GM15510 (cell line): ENCODE results near the gene MOGAT1.

Source experiments
- POLR2A ChIP-seq: IDR thresholded peaks from 3 replicates; pipeline ENCODE4 v1.6.1; 2011; ENCODE audit warnings: borderline replicate concordance; ENCODE audit not compliant: insufficient read length; ENCODE audit errors: extremely low read depth

The MOGAT1 gene

DNA sequence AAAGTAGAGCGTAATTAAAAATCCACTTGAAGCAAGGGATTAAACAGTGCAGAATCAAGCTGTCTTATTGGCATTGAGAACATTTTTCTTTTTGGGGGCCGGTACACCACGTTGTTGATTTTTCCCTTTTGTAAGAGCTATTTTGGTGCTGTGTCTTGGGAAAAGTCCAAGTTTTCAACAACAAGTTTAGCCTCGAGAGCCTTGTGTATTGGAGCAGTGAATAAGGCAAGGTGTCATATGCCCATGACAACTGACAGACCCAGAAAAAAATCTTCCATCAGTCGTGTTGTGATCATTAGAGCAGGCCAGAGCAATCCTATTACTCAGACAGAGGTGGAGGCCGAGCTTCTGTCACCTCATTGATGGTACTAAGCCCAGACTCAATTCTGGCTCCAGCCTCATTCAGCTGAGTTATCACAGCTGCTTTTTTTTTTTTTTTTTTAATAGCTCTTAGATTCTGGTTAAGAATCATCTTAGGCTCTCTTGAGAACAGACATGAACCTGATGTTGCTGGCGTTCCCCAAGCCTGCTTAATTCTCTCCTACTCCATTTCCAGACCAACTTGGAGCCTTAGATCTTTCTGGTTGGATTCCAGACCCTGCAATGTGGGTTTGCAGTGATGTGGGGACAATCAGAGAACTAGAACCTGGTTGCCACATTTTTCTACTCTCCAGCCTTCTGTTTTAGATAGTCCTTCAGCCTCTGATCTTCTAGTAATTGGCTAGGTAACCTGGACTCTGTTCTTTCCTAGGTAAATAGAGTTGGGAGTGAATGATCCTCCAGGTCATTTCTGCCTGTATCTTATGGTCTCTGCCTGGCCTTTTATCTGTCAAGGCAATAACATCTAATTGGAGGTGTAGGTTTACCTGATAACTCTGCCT, 43.1 kb downstream of the MOGAT1 start:
- TF ChIP-seq POLR2A: no peak

DNA sequence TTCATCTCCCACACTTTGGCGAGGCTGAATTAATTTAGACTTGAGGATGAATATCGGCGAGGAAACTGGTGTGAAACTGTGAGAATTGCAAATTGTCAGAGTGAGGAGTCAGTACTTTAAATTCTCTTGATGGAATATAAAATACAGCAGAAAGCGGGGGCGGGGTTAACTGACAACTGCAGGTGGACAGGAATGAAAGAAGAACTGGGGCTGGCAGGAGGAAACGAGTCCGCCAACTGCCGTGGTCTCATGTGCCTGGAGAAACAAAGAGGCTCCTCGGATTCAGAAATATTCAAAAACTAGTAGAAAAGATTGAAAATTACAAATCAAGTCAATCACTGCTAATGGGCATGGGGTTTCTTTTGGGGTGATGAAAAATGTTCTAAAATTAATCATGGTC, 44.3 kb downstream of the MOGAT1 start:
- no peak for TF ChIP-seq POLR2A

DNA sequence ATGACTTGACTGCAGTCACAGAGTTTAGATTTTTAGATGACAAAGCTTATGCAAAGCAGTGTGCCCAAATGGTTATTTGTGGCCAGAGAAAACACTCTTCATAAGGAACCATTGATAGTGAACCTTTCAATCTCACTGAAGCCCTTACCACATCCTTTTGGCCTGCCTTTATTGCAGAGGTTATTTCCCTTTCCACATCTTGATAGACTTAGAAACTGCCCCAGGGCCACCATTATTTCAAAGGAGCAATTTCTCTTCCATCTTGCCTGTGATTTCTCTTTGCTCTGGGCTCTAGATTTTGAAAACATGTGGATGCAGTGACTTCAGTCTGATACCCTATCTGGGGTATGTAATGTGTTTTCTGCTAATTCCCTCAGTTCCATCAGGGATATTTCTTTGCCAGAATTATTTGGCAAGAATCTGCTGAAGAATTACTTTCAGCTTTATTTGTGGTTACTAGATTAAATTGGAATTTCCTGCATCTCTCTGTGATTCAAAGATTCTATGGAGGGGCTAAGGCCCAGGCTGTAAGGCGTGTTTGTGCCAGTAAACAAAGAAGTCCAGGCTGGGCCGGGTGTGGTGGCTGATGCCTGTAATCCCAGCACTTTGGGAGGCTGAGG, 51.0 kb downstream of the MOGAT1 start:
- no peak for TF ChIP-seq POLR2A

DNA sequence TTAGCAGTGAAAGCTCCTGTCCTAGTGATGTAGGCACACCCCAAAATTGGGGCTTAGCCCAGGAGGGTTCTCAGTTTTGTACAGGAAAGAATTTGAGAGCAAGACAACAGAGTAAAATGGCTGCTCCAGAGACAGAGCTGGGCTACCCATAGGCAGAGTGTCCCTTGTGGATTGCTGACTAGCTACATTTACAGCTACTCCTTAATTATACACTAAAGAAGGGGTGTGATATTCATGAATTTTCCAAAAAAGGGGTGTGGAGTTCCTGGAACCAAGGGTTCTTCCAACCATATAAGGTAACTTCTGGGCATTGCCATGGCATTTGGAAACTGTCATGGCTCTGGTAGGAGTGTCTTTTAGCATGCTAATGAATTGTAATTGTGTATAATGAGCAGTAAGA, 52.8 kb downstream of the MOGAT1 start:
- no peak for TF ChIP-seq POLR2A

DNA sequence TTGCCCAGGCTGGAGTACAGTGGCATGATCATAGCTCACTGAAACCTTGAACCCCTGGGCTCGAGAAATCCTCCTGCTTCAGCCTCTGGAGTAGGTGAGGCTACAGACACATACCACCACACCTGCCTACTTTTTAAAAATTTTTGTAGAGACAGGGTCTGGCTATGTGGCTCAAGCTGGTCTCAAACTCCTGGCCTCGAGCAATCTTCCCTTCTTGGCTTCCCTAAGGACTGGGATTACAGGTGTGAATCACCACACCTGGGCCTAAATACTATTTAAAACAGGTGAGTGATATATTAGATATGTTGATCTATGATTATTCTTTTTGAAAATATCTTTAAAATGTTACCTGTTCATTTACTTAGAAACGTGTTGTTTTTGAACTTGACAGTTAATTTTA, 57.2 kb downstream of the MOGAT1 start:
- no peak for TF ChIP-seq POLR2A

DNA sequence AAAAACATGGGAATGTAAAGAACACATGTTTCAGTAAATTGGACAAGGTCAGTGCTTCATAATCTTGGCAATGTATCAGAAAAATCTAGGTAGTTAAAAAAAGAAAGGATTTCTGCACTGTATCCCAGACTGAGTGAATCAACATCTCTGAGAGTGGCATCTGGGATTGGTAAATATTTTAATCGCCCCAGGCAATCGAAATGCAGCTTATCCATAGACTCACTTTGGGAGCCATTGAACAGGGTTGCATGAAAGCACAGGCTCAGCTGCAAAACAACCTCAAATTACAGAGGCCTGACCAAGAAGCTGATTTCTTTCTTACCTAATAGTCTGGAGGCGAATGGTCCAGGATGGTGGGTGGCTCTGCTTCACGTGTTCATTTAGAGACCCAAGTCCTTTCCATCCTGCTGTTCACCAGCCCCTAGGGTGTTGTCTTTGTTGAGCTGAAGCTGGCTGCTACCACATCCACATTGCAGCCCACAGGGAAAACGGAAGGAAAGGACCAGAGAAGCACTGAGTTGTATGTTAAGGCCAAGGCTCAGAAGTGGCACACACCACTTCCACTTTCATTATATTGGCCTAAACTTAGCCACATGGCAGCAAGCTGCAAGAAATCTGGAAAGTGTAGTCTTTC, 59.0 kb downstream of the MOGAT1 start:
- no peak for TF ChIP-seq POLR2A

DNA sequence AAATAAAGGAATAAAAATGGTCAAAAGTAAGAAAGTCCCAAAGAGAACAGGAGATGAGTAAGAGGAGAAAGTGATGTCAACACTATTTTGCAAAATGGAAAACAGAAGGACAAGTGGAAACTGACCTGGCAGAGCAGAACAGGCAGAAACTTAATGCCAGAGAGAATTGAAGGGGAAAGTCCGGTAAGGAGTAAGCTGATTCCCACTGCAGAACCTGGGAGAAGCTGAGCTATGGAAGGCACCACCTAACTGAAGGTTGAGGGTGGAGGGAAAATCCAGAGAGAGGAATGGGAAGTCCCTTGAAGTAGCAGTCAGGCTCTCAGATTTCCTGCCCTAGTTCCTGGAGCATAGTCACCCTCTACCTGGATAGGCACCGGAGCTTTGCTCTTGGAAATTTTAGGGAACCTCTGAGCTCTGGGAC, 59.8 kb downstream of the MOGAT1 start:
- TF ChIP-seq POLR2A: no peak

DNA sequence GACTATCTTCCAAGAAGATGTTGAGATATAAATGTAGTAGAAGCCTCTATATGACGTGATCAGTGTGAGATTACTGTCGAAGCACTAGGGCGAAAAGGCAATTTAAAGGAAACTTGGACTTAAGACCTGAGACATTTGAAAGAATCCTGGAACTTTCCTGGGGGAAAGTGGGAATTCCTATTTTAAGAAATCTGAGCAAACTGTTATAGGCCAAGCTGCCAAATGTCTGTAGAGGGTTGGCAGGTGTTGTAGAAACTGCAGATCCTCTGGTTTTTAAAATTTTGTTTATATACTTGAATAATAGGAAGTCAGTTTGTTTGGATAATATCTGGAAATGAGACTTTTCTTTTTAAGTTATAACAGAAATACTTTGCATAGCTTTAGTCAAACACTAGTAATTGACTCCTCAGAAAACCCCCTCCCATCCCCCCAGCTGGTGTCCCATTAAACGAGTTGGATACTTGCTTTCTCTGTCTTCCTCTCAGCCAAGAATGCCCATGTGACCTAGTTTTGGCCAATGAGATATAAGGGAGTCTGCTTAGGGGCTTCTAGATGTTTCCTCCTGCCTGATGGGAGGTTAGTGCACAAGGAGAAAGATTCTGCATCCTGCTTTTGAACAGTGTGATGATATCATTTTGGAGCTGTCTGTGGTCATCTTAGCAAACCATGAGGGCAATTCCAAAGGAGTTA, 61.2 kb downstream of the MOGAT1 start:
- TF ChIP-seq POLR2A: no peak

DNA sequence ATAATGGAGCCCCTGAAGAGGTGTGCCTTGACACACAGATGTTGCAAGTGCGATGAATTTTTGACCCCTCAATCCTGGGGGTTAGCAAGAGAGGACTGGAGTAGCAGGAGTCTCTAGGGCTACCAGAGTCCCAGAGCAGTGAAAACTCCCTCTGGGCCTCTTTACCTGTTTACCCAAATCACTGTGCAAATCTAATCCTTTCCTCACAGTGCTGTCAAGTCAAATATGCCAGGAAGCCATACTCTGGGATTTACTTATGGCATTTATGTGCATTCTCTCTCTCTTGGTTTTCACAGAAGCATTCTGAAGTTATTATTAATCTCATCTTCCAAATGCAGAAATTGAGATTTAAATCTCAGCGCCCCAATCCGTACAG, 62.0 kb downstream of the MOGAT1 start:
- no peak for TF ChIP-seq POLR2A

DNA sequence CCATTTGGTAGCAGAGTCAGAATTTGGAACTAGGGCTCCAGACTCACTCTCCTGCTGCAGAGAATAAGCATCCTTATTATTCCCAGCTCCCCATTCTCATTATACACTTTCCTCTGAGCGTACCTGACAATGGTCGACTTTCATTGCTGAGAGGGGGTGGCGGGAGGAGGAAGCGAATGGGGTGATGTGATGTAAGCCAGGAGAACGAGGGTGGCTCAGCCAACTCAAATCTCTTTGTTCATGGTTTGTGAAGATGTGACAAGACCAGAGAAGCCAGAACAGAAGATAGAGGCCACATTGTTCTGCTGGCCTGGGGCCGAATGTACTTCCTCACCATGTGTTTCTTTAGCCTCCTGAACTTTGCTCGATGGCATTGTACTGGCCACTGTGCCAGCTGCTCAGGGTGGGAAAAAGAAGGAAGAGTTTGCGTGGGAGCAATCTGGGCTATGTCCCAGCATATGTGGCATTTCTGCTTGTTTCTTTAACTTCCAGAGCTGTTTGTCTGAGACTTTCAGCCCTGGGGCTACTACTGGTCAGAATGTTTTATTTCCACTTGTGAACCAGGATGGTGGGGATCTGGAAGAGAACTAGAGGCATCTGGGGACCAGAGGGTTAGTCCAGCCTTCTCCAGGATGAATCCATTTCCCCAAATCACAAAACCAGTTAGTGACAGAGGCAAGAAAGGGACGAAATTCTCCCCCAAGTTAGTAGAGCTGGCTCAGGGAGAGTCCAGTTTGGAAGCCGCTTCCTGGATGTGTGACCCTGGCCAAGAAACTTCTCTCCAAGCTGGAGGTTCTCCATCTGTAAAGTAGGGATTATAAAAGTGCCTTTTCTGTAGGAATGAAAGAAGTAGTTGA, 62.6 kb downstream of the MOGAT1 start:
- no peak for TF ChIP-seq POLR2A

DNA sequence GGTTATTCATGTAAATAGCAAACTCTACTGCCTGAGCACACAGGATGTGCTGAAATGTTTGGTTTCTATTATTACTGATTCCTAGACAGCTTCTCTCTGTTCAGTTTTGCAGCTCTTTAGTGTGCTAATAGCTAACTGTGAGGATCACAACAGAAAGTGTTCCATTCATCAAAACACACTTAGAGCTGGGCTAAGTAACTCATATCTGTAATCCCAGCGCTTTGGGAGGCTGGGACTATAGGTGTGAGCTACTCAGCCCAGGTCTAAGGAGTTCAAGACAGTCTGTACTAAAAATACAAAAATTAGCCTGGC, 63.2 kb downstream of the MOGAT1 start:
- TF ChIP-seq POLR2A: no peak

DNA sequence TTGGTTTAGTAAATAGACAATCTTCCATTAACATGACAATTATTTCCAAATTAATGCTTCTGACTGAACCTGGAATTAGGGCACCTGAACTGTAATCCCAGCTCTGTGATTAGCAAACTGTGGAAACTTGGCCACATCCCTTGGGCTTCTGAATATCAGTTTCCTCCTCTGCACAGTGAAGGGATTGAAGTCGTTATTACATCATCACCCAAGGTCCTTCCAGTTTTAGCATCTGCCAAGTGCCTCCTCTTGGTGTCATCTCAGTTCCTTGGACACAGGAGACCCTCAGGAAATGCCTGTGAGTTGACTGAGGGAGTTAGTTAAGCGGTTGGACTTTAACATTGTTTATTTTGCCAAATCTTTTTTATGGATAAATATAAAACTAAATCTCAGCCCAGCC, 64.8 kb downstream of the MOGAT1 start:
- no peak for TF ChIP-seq POLR2A

DNA sequence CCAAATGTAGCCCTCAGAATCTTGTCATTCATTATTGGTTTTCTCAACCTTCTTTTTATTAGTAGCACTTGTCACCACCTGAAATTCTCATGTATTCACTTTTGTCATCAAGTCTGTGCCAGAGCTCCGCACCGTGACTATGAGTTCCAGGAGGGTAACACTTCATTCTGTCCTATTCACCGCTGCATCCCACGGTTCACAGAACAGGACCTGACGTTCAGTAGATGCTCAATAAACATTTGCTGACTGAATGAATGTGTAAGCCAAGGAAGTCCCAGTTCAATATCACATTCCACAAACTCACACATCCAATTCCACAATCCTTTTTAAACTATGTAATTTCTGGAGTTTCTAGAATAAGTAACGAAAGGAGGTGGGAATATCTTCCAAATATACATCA, 65.5 kb downstream of the MOGAT1 start:
- TF ChIP-seq POLR2A: no peak

DNA sequence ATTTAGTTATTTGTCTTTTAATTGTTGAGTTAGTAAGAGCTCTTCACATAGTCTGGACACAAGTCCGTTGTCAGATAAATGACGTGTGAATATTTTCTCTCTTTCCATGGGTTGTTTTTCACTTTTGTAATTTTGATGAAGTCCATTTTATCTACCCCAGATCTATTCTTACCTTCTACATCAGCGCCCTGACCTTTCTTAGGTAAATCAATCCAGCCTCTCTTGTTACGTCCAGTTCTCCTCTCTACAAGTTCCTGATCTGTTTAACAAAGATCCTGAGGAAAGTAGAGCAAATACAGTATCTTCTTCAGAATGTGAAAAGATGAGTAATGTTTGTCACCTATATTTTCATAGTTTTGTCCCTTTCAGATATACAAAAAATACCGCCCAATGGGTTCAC, 66.9 kb downstream of the MOGAT1 start:
- TF ChIP-seq POLR2A: no peak
